Measurements from ENCODE around the gene SGTA. TPM values are rescaled to one million over a fixed set of nuclear protein-coding genes. Genes with fewer than 3 reads are reported as not detected.

The SGTA gene
- polyA plus RNA-seq, 4 donors: 38.2 to 79.5 (median 69.7) TPM

- Histone ChIP-seq H3K27me3 (ENCODE audit: control insufficient read depth in 3 of 3, insufficient read depth in 3 of 3, low read length in 3 of 3) (no peaks in the 10 kb centered on the region), H3K36me3 (ENCODE audit: control insufficient read depth in 3 of 3, insufficient read depth in 2 of 3, low read depth in 1 of 3, low read length in 3 of 3) (peaks cover 0 to 27% (median 0%) of the 10 kb centered on the region in 3 donors), H3K9me3 (ENCODE audit: control insufficient read depth in 2 of 2, insufficient read depth in 1 of 2, low read depth in 1 of 2, low read length in 1 of 2) (no peaks in the 10 kb centered on the region), H3K4me1 (ENCODE audit: control insufficient read depth in 3 of 3, insufficient read depth in 2 of 3, low read depth in 1 of 3, low read length in 2 of 3) (peaks cover 2 to 25% (median 16%) of the 10 kb centered on the region in 3 donors), H3K4me3 (ENCODE audit: low read depth in 1 of 3, low read length in 3 of 3) (peak within 1 kb of the TSS; percentile 71 to 89 (median 71)), H3K27ac (ENCODE audit: low read depth in 1 of 3, low read length in 2 of 3) (peak within 1 kb of the TSS in 2 of 3 donors; percentile 26 to 63)
- FAIRE-seq (no peak), DNase-seq (peak; percentile 99 to 100)
- WGBS, 3 donors: 0% methylated on average over 53 to 78 of the region's 78 CpGs
Measured at GRCh38 chr19:2785244-2785997, 2.3 kb upstream of the SGTA start, which contains the start of gene THOP1. TSS of gene THOP1 (plus strand) at chr19:2785503. CDS start at chr19:2785663, 160 bp downstream.

DNA sequence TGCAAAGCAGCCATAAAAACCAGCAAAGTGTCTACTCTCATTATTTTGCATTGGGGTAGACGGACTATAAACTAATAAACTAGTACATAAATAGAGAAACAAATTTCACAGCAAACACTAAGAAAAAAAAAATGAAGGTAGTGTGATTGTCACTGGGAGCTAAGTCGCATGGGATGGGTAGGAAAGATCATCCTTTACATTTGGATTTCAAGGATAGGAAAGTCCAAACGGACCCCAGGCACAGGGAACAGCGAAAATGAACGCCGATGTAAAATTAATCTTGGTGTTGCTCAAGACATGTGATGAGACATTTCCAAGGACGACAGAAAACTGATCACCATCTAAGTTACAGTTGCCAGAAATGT is 690 bp upstream of the SGTA start:
- Histone ChIP-seq H3K4me1 (ENCODE audit: control insufficient read depth in 3 of 3, insufficient read depth in 2 of 3, low read depth in 1 of 3, low read length in 2 of 3) (peaks cover 2 to 25% (median 16%) of the 10 kb centered on the region in 3 donors), H3K4me3 (ENCODE audit: low read depth in 1 of 3, low read length in 3 of 3) (no peak overlapping the region), H3K27ac (ENCODE audit: low read depth in 1 of 3, low read length in 2 of 3) (peak overlapping the region in 2 of 3 donors; percentile 78 to 88), H3K36me3 (ENCODE audit: control insufficient read depth in 3 of 3, insufficient read depth in 2 of 3, low read depth in 1 of 3, low read length in 3 of 3) (peaks cover 0 to 28% (median 0%) of the 10 kb centered on the region in 3 donors), H3K9me3 (ENCODE audit: control insufficient read depth in 2 of 2, insufficient read depth in 1 of 2, low read depth in 1 of 2, low read length in 1 of 2) (no peaks in the 10 kb centered on the region), H3K27me3 (ENCODE audit: control insufficient read depth in 3 of 3, insufficient read depth in 3 of 3, low read length in 3 of 3) (no peaks in the 10 kb centered on the region)
- FAIRE-seq (no peak), DNase-seq (no peak)
- 77 to 79% (median 78%) methylated on average over 7 of the region's 7 CpGs for WGBS, 3 donors

- Histone ChIP-seq H3K27me3 (ENCODE audit: control insufficient read depth in 3 of 3, insufficient read depth in 3 of 3, low read length in 3 of 3) (no peaks in the 10 kb centered on the region), H3K4me3 (ENCODE audit: low read depth in 1 of 3, low read length in 3 of 3) (peak overlapping the region; percentile 88 to 99 (median 96)), H3K9me3 (ENCODE audit: control insufficient read depth in 2 of 2, insufficient read depth in 1 of 2, low read depth in 1 of 2, low read length in 1 of 2) (no peaks in the 10 kb centered on the region), H3K27ac (ENCODE audit: low read depth in 1 of 3, low read length in 2 of 3) (peak overlapping the region; percentile 71 to 88 (median 80)), H3K36me3 (ENCODE audit: control insufficient read depth in 3 of 3, insufficient read depth in 2 of 3, low read depth in 1 of 3, low read length in 3 of 3) (peaks cover 0 to 33% (median 0%) of the 10 kb centered on the region in 3 donors), H3K4me1 (ENCODE audit: control insufficient read depth in 3 of 3, insufficient read depth in 2 of 3, low read depth in 1 of 3, low read length in 2 of 3) (peaks cover 2 to 25% (median 16%) of the 10 kb centered on the region in 3 donors)
- 1 to 2% (median 2%) methylated on average over 23 to 24 of the region's 24 CpGs for WGBS, 3 donors
- DNase-seq (peak; percentile 7 to 27), FAIRE-seq (no peak)
Measured at GRCh38 chr19:2782329-2782935, 641 bp downstream of the SGTA start.

DNA sequence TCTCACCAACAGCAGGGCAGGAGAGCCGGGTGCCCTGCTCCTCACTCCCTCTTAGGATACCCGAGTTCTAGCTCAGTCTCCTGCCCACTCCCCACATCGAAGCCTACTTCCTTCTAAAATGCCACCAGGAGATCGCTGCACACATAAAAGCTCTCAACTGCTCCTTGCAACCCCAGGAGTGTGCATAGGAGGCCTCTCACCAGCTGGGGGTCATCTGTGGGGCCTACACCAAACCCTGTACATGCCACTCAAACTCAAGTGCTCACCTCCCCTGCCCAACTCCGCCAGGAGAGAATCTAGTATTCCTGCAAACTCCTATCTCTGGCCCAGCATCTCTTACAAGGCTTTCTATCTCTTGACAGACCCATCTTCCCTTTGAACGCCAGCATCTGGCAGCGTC is 2.8 kb downstream of the SGTA start:
- DNase-seq: no peak
- H3K9me3 ChIP-seq (ENCODE audit: control insufficient read depth in 2 of 2, insufficient read depth in 1 of 2, low read depth in 1 of 2, low read length in 1 of 2): peaks cover 0 to 3% of the 10 kb centered on the region in 2 donors
- peaks cover 3 to 27% (median 19%) of the 10 kb centered on the region in 3 donors for H3K4me1 ChIP-seq (ENCODE audit: control insufficient read depth in 3 of 3, insufficient read depth in 2 of 3, low read depth in 1 of 3, low read length in 2 of 3)
- H3K36me3 ChIP-seq (ENCODE audit: control insufficient read depth in 3 of 3, insufficient read depth in 2 of 3, low read depth in 1 of 3, low read length in 3 of 3): peaks cover 0 to 49% (median 0%) of the 10 kb centered on the region in 3 donors
- H3K27me3 ChIP-seq (ENCODE audit: control insufficient read depth in 3 of 3, insufficient read depth in 3 of 3, low read length in 3 of 3): no peaks in the 10 kb centered on the region
- no peak overlapping the region for H3K4me3 ChIP-seq (ENCODE audit: low read depth in 1 of 3, low read length in 3 of 3)
- no peak overlapping the region for H3K27ac ChIP-seq (ENCODE audit: low read depth in 1 of 3, low read length in 2 of 3)
- FAIRE-seq: no peak
- WGBS, 3 donors: 87 to 92% (median 89%) methylated on average over 7 of the region's 7 CpGs

DNA sequence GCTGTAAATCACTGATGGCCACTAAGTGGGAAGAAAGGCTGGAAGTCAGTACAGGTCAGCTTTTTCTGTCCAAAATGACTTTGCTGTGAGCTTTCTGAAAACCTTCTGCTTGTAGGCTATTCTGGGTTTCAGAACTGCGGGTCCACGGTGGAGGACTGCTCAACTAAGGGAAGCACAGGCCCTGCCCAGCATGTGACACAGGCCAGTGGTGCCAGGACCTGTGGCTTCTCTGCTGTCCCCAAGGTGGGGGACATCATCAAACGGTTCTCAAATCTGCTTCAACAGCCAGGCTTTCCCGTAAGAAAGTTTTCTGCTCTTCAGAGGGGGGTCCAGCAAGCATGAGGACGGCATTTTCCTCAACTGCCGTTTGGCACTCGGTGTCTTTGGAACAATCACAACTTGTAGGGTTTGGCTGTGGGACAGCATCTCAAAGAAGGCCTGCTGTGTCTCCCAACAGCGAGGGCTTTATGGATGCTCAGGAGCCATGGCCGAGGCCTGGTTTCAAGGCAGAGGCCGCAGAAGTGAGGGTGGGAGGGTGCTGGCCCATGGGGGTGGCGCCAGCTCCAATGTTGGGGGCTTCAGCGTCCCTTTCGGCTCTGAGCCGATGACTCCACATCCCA is 3.8 kb downstream of the SGTA start:
- Histone ChIP-seq H3K27ac (ENCODE audit: low read depth in 1 of 3, low read length in 2 of 3) (no peak overlapping the region), H3K4me1 (ENCODE audit: control insufficient read depth in 3 of 3, insufficient read depth in 2 of 3, low read depth in 1 of 3, low read length in 2 of 3) (peaks cover 3 to 20% (median 19%) of the 10 kb centered on the region in 3 donors), H3K9me3 (ENCODE audit: control insufficient read depth in 2 of 2, insufficient read depth in 1 of 2, low read depth in 1 of 2, low read length in 1 of 2) (peaks cover 0 to 6% of the 10 kb centered on the region in 2 donors), H3K27me3 (ENCODE audit: control insufficient read depth in 3 of 3, insufficient read depth in 3 of 3, low read length in 3 of 3) (no peaks in the 10 kb centered on the region), H3K36me3 (ENCODE audit: control insufficient read depth in 3 of 3, insufficient read depth in 2 of 3, low read depth in 1 of 3, low read length in 3 of 3) (peaks cover 0 to 59% (median 0%) of the 10 kb centered on the region in 3 donors), H3K4me3 (ENCODE audit: low read depth in 1 of 3, low read length in 3 of 3) (no peak overlapping the region)
- FAIRE-seq: no peak
- 78 to 83% (median 80%) methylated on average over 14 of the region's 14 CpGs for WGBS, 3 donors
- DNase-seq: no peak

DNA sequence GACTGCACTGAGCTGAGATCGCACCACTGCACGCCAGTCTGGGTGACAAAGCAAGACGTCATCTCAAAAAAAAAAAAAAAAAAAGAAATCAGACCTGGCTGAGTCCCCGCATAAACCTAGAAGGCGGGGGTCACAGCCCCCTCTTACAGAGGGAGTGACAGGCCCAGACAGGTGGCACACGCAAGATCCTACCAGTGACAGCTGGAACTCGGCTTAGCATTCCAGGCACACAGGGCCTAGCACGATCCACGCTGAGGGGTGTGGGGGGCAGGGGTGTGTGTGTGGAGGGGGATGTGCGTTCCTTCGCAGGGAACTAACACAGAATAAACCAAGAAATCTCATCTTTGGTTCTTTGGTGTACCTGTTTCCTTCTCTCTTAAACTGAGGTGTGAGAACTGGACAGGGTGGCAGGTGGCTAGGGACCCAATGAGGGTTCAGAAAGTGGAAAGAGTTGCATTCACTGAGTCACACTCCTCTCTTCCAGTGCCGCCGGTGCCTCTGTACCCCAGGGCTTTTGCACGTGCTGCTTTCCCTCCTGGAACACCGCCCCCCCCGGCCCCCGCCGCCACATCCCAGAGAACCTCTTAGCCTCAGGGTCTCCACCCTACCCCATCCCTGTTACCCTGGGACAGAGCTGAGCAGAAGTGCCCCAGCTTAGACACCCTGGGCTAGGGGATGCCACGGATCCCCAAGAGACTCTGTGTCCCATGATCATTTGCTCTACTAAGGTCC is 5.0 kb downstream of the SGTA start:
- FAIRE-seq (no peak), DNase-seq (no peak)
- H3K9me3 ChIP-seq (ENCODE audit: control insufficient read depth in 2 of 2, insufficient read depth in 1 of 2, low read depth in 1 of 2, low read length in 1 of 2): peaks cover 0 to 6% of the 10 kb centered on the region in 2 donors
- 88 to 93% (median 93%) methylated on average over 18 to 19 of the region's 19 CpGs for WGBS, 3 donors
- no peaks in the 10 kb centered on the region for H3K27me3 ChIP-seq (ENCODE audit: control insufficient read depth in 3 of 3, insufficient read depth in 3 of 3, low read length in 3 of 3)
- no peak overlapping the region for H3K4me3 ChIP-seq (ENCODE audit: low read depth in 1 of 3, low read length in 3 of 3)
- peaks cover 0 to 63% (median 0%) of the 10 kb centered on the region in 3 donors for H3K36me3 ChIP-seq (ENCODE audit: control insufficient read depth in 3 of 3, insufficient read depth in 2 of 3, low read depth in 1 of 3, low read length in 3 of 3)
- H3K27ac ChIP-seq (ENCODE audit: low read depth in 1 of 3, low read length in 2 of 3): no peak overlapping the region
- peaks cover 3 to 19% (median 15%) of the 10 kb centered on the region in 3 donors for H3K4me1 ChIP-seq (ENCODE audit: control insufficient read depth in 3 of 3, insufficient read depth in 2 of 3, low read depth in 1 of 3, low read length in 2 of 3)

DNA sequence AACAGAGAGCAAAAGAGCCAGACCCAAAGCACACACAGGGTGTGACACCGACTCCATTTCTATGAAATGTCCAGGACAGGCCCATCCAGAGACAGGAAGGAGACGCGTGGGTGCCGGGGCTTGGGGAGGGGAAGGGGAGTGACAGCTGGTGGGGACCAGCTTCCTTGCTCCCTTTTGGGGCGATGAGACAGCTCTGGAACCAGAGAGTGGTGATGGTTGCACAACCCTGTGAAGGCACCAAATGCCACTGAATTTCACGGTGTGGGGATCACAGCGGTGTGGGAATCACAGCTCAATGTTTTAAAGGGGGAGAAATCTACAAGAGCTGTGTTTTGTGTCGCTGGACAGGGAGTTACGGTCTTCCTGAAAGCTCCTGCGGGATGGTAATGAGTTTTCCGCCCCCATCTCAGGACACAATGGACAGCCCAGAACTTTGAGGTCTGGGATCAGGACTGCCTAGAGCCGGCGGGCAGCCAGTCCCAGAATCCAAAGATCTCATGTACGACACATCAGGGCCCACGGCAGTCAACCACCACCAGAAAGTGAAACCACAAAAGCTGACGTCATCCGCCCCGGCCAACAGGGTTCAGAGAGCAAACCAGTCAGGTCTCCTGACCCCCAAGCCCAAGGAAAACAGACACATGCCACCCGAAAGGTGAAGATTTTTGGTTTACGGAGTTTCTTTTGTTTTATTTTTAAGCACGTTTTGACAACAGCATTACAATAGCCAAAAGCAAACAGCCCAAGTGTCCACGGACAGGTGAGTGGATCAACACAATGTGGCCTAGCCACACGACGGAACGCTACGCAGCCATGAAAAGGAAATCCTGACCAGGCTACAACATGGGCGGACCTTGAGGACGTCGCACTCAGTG is 7.3 kb downstream of the SGTA start:
- H3K27me3 ChIP-seq (ENCODE audit: control insufficient read depth in 3 of 3, insufficient read depth in 3 of 3, low read length in 3 of 3): no peaks in the 10 kb centered on the region

More for the DNA sequence above, 7.3 kb downstream of the SGTA start:
- Histone ChIP-seq H3K9me3 (ENCODE audit: control insufficient read depth in 2 of 2, insufficient read depth in 1 of 2, low read depth in 1 of 2, low read length in 1 of 2) (peaks cover 0 to 6% of the 10 kb centered on the region in 2 donors), H3K4me3 (ENCODE audit: low read depth in 1 of 3, low read length in 3 of 3) (peak overlapping the region in 1 of 3 donors; percentile 37), H3K4me1 (ENCODE audit: control insufficient read depth in 3 of 3, insufficient read depth in 2 of 3, low read depth in 1 of 3, low read length in 2 of 3) (peaks cover 3 to 7% (median 5%) of the 10 kb centered on the region in 3 donors), H3K36me3 (ENCODE audit: control insufficient read depth in 3 of 3, insufficient read depth in 2 of 3, low read depth in 1 of 3, low read length in 3 of 3) (peaks cover 0 to 71% (median 0%) of the 10 kb centered on the region in 3 donors), H3K27ac (ENCODE audit: low read depth in 1 of 3, low read length in 2 of 3) (peak overlapping the region; percentile 74 to 92 (median 91))
- FAIRE-seq: no peak
- peak; percentile 68 to 93 for DNase-seq
- whole genome bisulfite sequencing, 3 donors: 51 to 57% (median 52%) methylated on average over 29 of the region's 29 CpGs
